Loucy (cell line): ENCODE data around the gene CRYGA.

Experiments
- H2AFZ ChIP-seq: fragments of 200-600 bp; sonication (generic); 2 replicates; pipeline ENCODE4 v1.6.0; 2016; ENCODE audit warnings: antibody characterized with exemption, mild to moderate bottlenecking, low read length, moderate library complexity
- H3F3A ChIP-seq: fragments of 200-600 bp; 2 replicates; pipeline ENCODE4 v1.6.0; 2016; ENCODE audit warnings: antibody characterized with exemption, low read depth, mild to moderate bottlenecking
- H3K27me3 ChIP-seq: fragments of 200-600 bp; sonication (generic); 2 replicates; pipeline ENCODE4 v1.6.1; 2014; ENCODE audit warnings: low read length, mild to moderate bottlenecking; ENCODE audit not compliant: insufficient read depth, poor library complexity, severe bottlenecking
- H3K36me3 ChIP-seq: fragments of 200-600 bp; sonication (generic); 2 replicates; pipeline ENCODE4 v1.6.1; 2016; ENCODE audit warnings: low read length; ENCODE audit not compliant: insufficient read depth
- H3K4me1 ChIP-seq: fragments of 200-600 bp; sonication (generic); 2 replicates; pipeline ENCODE4 v1.5.1; 2014; ENCODE audit warnings: low read length, mild to moderate bottlenecking; ENCODE audit not compliant: insufficient read depth, poor library complexity, severe bottlenecking
- H3K4me2 ChIP-seq: fragments of 200-600 bp; sonication (generic); 2 replicates; pipeline ENCODE4 v1.6.0; 2014; ENCODE audit warnings: antibody characterized with exemption, low read length, low read depth, mild to moderate bottlenecking; ENCODE audit not compliant: poor library complexity, severe bottlenecking
- H3K4me3 ChIP-seq: fragments of 200-600 bp; sonication (generic); 2 replicates; pipeline ENCODE4 v1.5.1; 2014; ENCODE audit warnings: low read length, mild to moderate bottlenecking, mixed read lengths; ENCODE audit not compliant: poor library complexity, severe bottlenecking
- H3K79me2 ChIP-seq: fragments of 200-600 bp; sonication (generic); 2 replicates; pipeline ENCODE4 v1.6.1; 2014; ENCODE audit warnings: low read length; ENCODE audit not compliant: insufficient read depth
- H3K9ac ChIP-seq: fragments of 200-600 bp; sonication (generic); 2 replicates; pipeline ENCODE4 v1.6.0; 2014; ENCODE audit warnings: mild to moderate bottlenecking, low read depth, low read length, moderate library complexity; ENCODE audit not compliant: poor library complexity, severe bottlenecking
- H3K9me2 ChIP-seq: fragments of 200-600 bp; sonication (generic); replicated peaks from 2 replicates; pipeline ENCODE4 v1.6.1; 2016; ENCODE audit warnings: low read depth, low read length, mixed read lengths
- H3K9me3 ChIP-seq: fragments of 200-600 bp; sonication (generic); 2 replicates; pipeline ENCODE4 v1.6.1; 2014; ENCODE audit warnings: mild to moderate bottlenecking, antibody characterized with exemption, low read length, low read depth; ENCODE audit not compliant: insufficient read depth
- H4K20me1 ChIP-seq: fragments of 200-600 bp; sonication (generic); 2 replicates; pipeline ENCODE4 v1.6.0; 2014; ENCODE audit warnings: antibody characterized with exemption, low read length, mild to moderate bottlenecking; ENCODE audit not compliant: insufficient read depth, poor library complexity, severe bottlenecking
- EZH2phosphoT487 ChIP-seq: fragments of 200-600 bp; IDR thresholded peaks from 2 replicates; pipeline ENCODE4 v1.6.1; 2018; ENCODE audit warnings: antibody characterized with exemption, mild to moderate bottlenecking, moderate library complexity, borderline replicate concordance
- TF ChIP-seq, protein P1 (sequence below): fragments of 200-600 bp; sonication (generic); conservative IDR thresholded peaks from 2 replicates; pipeline ENCODE4 v1.5.1; 2014; ENCODE audit warnings: mild to moderate bottlenecking, antibody characterized with exemption, low read length

CRYGA gene

DNA sequence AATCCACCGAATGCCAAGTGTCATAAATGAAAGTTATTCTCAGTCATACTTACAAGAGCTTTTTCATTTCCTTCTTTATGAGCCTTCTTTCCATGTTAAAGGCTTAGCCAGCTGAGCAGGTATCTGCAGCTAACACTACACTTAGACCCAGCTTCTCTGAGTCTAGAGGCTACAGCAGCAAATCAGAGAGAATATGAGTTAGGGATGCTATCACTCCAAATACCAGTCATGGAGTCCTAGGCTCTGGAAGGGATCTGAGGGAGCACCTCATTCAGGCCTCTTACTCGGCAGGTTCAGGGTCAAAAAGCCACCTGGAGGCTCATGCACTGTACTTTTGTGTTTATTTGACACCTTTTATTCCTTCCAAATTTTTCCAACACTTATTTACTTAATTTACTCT lies 23.5 kb upstream of the CRYGA start:
- no peaks in the 10 kb centered on the region for H3K79me2 ChIP-seq
- TF ChIP-seq EZH2phosphoT487, result no peak
- TF ChIP-seq, protein P1, sequence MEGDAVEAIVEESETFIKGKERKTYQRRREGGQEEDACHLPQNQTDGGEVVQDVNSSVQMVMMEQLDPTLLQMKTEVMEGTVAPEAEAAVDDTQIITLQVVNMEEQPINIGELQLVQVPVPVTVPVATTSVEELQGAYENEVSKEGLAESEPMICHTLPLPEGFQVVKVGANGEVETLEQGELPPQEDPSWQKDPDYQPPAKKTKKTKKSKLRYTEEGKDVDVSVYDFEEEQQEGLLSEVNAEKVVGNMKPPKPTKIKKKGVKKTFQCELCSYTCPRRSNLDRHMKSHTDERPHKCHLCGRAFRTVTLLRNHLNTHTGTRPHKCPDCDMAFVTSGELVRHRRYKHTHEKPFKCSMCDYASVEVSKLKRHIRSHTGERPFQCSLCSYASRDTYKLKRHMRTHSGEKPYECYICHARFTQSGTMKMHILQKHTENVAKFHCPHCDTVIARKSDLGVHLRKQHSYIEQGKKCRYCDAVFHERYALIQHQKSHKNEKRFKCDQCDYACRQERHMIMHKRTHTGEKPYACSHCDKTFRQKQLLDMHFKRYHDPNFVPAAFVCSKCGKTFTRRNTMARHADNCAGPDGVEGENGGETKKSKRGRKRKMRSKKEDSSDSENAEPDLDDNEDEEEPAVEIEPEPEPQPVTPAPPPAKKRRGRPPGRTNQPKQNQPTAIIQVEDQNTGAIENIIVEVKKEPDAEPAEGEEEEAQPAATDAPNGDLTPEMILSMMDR, result no peak

DNA sequence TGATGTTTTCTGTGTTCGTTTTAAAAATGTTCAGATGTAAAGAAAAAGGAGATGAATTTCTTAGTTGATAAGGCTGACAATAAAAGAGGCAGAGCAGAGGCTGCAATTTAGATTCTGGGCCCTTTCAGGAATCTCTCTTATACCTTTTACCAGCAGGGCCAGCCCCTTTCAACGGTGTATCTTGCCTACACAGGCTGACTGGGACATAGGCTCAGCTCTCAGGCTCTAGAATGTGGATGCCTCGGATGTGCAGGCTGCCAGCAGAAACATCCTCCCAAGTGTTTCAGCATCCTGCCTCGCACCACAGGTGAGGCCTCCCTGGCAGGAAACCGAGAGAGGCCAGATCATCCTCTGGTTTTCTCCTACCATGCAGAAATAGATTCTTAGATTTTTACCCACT lies 23.1 kb upstream of the CRYGA start:
- Histone ChIP-seq H4K20me1 (no peaks in the 10 kb centered on the region), H3K4me3 (no peak overlapping the region), H3K36me3 (no peaks in the 10 kb centered on the region), H3K27me3 (no peaks in the 10 kb centered on the region), H3K4me2 (no peak overlapping the region), H2AFZ (no peak overlapping the region), H3K9me3 (no peaks in the 10 kb centered on the region), H3K9ac (no peak overlapping the region), H3F3A (no peaks in the 10 kb centered on the region), H3K79me2 (no peaks in the 10 kb centered on the region), H3K9me2 (no peaks in the 10 kb centered on the region), H3K4me1 (no peaks in the 10 kb centered on the region)
- no peak for TF ChIP-seq EZH2phosphoT487
- TF ChIP-seq, protein P1, result no peak

More for the DNA sequence above, 23.5 kb upstream of the CRYGA start:
- Histone ChIP-seq H3K9me2 (no peaks in the 10 kb centered on the region), H3K4me3 (no peak overlapping the region), H3K4me2 (no peak overlapping the region), H3K36me3 (no peaks in the 10 kb centered on the region), H2AFZ (no peak overlapping the region), H3K9me3 (no peaks in the 10 kb centered on the region), H3F3A (no peaks in the 10 kb centered on the region), H4K20me1 (no peaks in the 10 kb centered on the region), H3K27me3 (no peaks in the 10 kb centered on the region), H3K4me1 (no peaks in the 10 kb centered on the region), H3K9ac (no peak overlapping the region)

DNA sequence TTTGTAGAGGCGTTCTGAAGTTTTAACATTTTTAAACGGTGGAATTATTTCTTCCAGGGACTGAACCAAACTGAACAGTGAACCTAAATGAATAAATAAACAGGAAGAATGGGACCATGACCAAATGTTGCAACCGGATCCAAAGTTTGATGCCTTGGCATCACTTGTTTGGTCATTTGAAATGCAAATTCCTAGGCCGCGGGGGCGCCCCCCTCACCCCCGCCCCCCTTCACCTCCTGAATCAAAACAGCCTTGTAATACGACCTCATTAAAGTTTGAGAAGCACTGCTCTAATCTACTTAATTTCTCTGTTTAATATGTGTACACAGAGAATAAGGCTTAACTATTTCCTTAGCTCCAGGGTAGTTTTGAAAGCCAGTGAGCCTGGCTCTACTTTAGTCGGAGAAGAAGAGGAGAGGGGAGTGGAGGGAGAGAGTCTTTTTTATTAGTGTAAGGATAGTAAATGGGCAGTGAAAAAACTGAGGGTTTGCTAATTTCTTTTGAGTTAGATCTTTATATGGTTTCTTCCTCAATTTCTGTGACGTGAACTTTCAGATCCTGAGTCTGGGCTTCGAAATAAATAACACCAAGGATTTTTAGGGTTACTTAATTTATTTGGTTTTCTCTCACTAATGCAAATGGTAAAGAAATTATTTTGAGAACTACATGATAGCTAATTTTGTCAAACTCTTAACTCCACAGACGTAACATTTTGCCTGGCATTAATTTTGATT lies 20.8 kb upstream of the CRYGA start:
- Histone ChIP-seq H3K9me3 (no peaks in the 10 kb centered on the region), H3K36me3 (no peaks in the 10 kb centered on the region), H3K79me2 (no peaks in the 10 kb centered on the region), H3K4me3 (no peak overlapping the region), H4K20me1 (no peaks in the 10 kb centered on the region), H3F3A (no peaks in the 10 kb centered on the region), H3K9ac (no peak overlapping the region), H3K4me1 (peaks cover 1% of the 10 kb centered on the region), H3K9me2 (no peaks in the 10 kb centered on the region), H3K4me2 (no peak overlapping the region), H3K27me3 (no peaks in the 10 kb centered on the region), H2AFZ (no peak overlapping the region)
- no peak for TF ChIP-seq EZH2phosphoT487
- TF ChIP-seq, protein P1, result no peak
